ENCODE results near the gene AGBL3.
"Not testable (repeated sequence)": the region's sequence is repeated elsewhere in the genome, so short reads cannot be mapped to it uniquely, and the experiment has no call there.

Gene AGBL3

DNA sequence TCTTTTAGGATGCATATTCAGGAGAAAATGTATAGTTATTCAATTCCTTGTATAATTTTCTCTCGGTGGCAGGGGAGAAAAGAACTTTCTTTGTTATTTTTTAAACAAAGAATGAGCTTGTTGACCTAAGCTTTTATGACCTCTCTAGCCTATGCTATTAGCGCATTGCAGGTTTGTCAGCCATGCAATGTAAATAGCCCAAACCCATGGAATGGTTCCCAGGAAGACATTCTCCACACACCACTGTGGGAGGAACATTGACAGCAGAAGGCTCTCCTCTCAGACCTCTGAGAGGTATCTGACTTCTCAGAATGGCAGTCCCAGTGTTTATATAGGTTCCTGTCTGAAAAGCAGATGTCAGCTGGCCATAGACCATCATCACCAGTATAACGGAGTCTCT lies 19.6 kb upstream of the AGBL3 start:
- DNase-seq, result no peak

GRCh38 chr7:134968110-134968509 lies 18.2 kb upstream of the AGBL3 start:
- no peak for DNase-seq

DNA sequence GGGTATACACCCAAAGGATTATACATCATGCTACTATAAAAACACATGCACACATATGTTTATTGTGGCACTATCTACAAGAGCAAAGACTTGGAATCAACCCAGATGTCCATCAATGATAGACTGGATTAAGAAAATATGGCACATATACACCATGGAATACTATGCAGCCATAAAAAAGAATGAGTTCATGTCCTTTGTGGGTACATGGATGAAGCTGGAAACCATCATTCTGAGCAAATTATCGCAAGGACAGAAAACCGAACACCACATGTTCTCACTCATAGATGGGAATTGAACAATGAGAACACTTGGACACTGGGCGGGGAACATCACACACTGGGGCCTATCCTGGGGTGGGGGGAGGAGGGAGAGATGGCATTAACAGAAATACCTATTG lies 4.7 kb upstream of the AGBL3 start:
- not testable (repeated sequence) for DNase-seq

DNA sequence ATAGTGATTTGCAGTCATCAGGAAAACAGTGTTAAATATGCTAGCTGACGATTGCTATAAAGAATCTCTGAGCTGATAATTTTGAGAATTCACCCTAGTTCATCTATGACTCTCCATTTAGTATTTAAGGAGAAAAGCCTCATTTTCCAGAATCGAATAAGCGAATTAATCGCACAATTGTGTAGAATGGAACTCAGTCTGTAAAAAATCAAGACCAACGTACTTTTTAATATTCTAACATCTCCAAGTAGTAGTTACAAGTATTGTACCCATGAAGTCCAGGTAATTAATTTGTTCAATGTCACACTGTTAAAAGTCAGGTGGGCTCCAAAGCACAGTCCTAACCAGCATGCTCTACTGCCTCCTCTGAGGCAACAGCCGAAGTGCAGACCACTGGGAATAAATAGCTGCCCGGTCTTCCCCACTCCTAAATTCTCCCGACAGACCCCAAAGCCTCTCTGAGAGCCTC lies 380 bp upstream of the AGBL3 start:
- DNase-seq, result no peak

GRCh38 chr7:134988161-134988560 lies 1.9 kb downstream of the AGBL3 start:
- no peak for DNase-seq

DNA sequence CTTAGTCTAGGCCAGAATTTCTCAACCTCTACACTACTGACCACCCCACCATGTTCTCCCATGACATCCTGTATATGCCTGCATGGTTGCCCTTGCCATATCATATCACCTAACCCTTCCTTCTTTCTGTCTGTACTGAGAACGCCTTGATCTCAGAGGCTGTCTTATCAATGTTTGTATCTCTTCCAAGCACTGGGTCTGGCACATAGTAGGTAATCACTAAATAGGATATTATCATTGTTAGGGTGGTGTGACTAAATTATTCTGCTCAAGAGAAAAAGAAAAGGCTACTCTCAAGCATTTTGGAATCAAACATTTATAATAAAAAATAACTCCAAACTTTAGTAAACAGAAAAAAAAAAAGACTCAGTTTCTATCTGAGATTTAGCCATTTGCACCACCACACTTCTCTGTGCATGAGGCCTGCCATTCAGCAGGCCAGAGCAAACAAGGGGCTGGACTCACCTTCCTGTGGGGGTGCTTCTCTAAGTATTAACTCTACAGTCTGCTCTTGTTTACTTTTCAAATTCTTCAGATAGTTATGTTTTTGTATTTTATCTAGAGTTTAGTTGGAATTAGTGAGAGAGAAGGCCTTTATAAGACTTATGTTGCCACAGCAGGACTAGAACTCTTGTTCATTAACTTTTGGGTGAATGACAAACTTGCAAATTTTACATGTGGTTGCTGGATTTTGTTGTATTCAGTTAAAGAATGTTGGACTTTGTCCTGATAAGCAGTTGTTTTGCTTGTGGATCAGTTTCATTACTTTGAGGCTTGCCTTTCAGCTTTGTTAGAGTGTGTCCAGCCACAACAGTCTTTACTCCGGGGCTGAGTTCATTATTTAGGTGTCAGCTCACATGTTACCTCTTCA lies 5.4 kb downstream of the AGBL3 start:
- no peak for DNase-seq

GRCh38 chr7:134992626-134993179 lies 6.4 kb downstream of the AGBL3 start:
- no peak for DNase-seq

- no peak for DNase-seq
Measured at GRCh38 chr7:134993877-134994456, 7.7 kb downstream of the AGBL3 start.

DNA sequence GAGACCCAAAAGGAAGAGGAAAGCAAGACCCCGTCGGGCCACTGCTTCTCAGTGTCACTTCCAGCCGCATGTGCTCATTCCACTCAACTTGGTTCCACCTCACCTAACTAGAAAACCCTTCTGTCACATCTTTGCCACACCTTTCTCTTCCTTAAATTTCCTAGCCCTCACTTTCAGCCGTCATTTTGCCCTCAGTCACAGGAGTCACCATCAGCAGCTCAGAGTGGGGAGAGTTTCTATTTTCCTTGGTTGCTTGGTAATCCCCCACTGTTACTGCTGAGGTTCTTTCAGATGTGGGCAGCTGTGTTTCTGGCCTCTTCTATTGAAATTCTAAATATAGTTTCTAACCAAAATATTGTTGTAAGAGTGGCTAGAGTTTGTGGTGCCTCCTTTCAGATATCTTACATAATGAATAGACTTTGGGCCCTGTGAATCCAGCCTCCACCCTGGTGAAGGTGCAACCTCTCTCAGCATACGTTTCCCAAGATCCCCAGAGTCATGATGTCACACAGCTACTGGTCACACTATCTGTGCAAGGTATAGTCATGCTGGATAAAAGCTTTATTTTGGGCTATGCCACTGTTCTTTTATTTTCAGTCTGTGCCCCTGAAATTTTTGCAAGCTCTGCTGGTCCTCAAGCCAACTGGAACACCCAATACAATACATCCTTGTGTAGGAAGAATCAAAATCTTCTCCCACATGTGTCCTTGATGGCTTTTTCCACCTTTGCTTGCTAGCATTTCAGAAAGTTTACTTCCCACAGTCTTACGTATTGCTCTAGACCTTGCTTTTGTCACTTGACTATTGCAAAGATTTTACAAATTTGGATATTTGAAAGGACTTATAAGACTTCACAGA lies 9.2 kb downstream of the AGBL3 start:
- DNase-seq, result no peak

DNA sequence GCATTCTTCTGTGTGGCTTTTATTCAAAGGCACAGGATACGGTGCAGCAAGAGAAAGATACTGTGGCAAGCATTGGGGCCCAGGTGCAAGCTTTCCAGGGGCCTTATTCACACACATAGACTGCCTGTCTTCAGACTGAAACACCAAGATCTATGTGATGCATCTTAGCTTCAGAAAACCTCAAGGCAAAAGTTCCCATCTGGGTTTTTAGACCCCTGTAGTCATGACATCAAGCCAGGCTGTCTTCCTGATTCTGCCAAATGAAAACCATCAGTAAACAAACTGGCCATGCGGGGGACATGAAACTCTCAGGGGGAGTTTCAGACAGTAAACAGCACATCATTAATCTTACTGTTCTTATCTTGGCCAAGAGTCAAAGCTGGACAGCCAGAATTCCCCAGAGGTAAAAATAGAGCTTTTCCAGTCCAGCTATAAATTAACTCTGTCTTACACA lies 9.8 kb downstream of the AGBL3 start:
- DNase-seq, result no peak

GRCh38 chr7:134997214-134997885 lies 11.0 kb downstream of the AGBL3 start:
- no peak for DNase-seq

- DNase-seq, result no peak
Measured at GRCh38 chr7:134999136-134999535, 12.8 kb downstream of the AGBL3 start.

GRCh38 chr7:135001390-135002165 lies 15.3 kb downstream of the AGBL3 start:
- no peak for DNase-seq

- no peak for DNase-seq
Measured at GRCh38 chr7:135012229-135012628, 25.9 kb downstream of the AGBL3 start.

DNA sequence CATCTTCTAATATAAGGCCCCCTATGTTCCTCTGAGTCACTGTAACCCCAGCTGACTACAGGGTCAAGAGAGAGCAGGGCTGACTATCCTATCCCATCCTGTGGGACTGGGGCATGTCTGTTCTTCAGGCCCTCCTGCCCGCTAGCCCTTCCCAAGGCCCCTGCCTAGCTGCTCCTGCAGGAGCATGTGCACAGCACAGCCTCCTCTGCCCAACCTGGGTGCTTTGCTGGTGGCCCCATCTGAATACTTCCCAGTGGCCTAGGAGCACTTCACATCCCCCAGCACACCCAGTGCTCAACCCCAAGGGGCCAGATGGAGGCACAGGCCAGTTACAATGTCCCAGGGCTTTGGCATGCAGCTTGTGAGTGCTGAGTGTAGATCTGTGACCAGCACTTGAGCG lies 37.3 kb downstream of the AGBL3 start:
- DNase-seq, result no peak

DNA sequence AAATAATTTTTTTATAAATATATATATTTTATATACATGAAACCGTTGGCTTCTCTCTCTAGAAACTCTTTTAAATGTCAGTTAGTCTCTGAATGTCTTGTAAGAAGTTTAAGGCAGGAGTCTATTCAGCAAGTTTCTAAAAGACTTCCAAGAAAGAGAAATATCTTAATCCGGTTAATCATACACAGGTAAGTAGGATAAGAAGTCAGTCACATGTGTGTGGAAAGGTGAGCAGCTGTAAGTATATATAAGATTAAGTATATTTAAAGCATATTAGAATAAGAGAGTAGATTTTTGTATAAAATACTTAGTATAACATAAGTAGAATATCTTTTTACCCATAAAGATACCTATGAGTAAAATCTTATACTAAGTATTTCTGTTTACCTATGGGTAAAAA lies 48.9 kb downstream of the AGBL3 start:
- no peak for DNase-seq

- not testable (repeated sequence) for DNase-seq
Measured at GRCh38 chr7:135067017-135067416, 80.7 kb downstream of the AGBL3 start.

DNA sequence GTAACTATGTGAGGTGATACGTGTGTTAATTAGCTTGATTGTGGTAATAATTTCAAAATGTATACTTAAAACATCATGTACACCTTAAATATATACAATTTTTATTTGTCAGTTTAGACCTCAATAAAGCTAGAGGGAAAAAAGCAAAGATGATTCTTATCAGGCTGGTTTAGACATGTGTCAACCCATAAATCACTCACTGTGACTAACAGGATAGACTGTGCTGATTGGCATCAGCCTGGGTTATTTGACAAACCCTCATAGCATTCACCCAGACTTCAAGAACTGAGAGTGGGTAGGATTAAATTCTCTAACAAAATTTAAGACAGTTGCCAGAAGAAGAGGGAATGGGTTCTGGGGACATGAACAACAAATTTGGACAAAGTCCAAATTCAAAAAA lies 87.8 kb downstream of the AGBL3 start:
- DNase-seq, result no peak

DNA sequence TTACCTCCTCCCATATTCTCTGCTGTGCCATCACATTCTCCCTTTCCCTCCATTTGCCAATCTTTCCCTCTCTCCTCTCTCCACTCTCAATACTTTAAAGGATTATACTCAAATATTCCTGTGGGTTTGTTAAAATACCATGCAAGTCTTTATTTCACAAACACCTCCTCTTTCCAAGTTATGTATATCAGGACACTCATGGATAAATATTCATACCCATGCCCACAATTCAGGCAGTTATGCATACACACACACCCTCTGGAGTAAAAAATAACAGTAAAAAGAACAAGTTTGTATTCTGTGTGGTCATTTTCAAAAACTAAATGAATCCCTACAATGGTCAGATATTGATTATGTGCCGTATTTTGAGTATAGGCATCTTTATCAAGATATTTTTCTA lies 88.2 kb downstream of the AGBL3 start:
- no peak for DNase-seq

GRCh38 chr7:135075716-135076115 lies 89.4 kb downstream of the AGBL3 start:
- DNase-seq, result no peak

DNA sequence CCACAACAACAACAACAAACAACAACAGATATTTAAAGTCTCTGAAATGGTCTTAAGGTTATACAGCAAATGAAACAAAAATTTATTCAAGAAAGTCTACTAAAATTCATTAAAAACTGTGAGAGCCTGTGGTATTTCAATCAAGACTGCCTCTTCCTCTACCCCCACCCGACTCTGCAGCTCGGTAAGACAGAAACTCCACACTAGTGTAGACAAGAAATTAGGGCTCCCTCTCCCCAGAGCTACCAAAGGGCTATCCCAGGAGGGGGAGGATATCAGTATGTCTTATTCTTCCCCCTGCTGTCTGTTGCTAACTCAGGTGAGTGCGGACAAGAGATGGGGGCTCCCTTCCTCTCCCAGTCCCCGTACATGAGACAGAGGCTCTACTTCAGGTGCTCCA lies 90.6 kb downstream of the AGBL3 start:
- no peak for DNase-seq

DNA sequence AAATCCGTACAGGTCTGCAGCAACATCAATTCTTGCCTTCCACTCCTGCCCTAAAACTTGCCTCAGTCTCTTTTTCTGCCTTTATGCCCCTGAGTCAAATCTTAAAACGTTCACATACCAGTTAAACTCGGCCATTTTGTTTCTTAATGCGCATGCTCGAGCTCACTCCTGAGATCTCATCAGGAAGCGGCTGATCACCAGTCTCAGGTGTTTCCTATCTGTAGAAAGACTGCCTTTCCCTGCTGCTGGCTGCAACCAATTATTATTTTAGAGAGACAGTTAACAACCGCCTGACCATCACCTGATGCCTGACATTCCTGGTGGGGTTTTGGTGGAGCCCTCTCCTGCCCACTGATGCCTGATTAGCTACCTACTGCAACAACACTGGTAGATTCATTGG lies 91.3 kb downstream of the AGBL3 start:
- no peak for DNase-seq
